HG02973 (cell line): Measurements from ENCODE around the gene RNF4.
"Not testable (repeated sequence)": the region's sequence is repeated elsewhere in the genome, so short reads cannot be mapped to it uniquely, and the experiment has no call there.

ENCODE experiments used
- ATAC-seq: cut with Tn5 transposase; IDR thresholded peaks from one replicate; pipeline ENCODE4 v1.9.1; 2021; ENCODE audit warnings: moderate library complexity; ENCODE audit not compliant: unreplicated experiment

RNF4 gene

GRCh38 chr4:2485956-2486355 is 17.1 kb downstream of the RNF4 start:
- ATAC-seq = no peak

GRCh38 chr4:2486981-2487380 is 18.1 kb downstream of the RNF4 start:
- no peak for ATAC-seq

DNA sequence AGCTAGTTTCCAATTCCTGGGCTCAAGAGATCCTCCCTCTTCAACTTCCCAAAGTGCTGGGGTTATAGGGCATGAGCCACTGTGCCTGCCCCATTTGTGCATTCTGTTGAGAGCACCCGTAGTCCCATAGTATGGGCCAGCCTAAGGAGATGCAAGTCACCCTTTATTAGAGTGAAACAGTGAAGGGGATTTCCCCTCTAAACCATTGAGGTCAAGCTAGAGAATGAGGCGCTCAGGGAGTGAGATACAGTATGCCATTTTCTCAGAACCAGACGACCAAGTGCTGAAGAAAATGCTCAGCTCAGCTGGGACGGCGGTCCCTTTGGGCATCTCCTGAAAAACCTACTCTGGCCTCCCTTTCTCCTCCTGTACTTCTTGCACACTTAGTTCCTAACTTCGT is 18.7 kb downstream of the RNF4 start:
- ATAC-seq = peak; percentile 49

- ATAC-seq = no peak
Observed at GRCh38 chr4:2489081-2489805, 20.3 kb downstream of the RNF4 start.

- ATAC-seq = no peak
Observed at GRCh38 chr4:2489841-2490552, 21.1 kb downstream of the RNF4 start.

- ATAC-seq = no peak
Observed at GRCh38 chr4:2492970-2493369, 24.1 kb downstream of the RNF4 start.

- ATAC-seq = no peak
Observed at GRCh38 chr4:2494992-2495391, 26.1 kb downstream of the RNF4 start.

GRCh38 chr4:2497324-2497723 is 28.4 kb downstream of the RNF4 start:
- ATAC-seq = no peak

GRCh38 chr4:2497931-2498330 is 29.0 kb downstream of the RNF4 start:
- ATAC-seq = peak; percentile 94

DNA sequence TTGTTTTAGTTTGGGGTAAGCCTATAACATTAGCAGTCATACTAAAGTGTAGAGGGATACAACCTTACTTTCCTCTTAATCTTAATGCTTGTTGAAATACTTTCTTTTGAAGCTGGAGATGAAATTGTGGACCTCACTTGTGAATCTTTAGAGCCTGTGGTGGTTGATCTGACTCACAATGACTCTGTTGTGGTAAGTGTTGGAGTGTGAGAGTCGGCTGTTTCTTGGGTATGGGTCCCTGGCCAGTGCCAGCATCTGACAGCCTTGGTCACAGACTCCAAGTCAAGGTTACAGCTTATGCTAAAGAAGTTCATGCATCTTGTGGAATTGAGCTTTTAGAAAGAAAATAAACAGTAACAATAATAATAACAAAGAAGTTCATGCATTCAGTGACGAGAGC is 31.6 kb downstream of the RNF4 start:
- no peak for ATAC-seq

DNA sequence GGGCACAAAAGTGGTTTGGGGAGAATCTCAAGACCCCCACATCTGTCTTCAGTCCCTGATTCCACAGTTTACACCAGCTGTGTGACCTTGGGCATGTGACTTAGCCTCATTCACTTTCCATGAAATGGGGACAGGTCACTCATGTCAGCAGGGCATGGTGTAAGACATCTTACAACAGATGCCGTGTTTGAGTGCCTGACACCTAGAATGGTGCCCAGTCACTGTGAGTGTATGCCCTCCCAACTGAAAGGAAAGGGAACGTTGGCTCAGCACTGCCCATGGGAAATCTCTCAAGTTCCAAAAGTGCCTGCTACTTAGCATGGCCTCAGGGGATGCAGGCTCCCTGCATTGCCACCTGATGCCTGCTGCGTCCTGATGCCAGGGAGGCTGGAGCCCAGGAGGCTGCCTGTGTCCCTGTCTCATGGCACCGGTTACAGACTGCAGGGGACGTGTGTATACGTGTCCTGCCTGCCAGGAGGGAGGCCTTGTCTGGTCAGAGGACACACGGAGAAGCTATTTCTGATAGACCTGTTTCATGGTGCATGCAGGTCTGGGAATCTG is 32.2 kb downstream of the RNF4 start:
- ATAC-seq = no peak

DNA sequence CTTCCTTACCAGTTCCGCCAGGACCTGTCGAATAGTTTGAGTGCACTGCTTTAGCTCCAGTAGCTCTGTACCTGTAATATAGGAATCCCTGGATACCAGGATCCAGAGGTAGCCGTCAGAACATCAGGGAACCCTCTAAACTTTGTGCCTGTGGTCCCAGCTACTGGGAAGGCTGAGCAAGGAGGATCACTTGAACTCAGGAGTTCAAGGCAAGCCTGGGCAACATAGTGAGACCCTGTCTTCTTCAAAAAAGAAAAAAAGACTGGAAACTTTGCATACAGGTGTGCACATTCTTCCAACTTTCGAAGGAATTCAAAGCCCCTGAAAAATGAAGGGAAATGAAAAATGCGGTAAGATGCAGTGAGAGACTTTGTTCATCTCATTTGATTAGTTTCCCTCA is 34.9 kb downstream of the RNF4 start:
- ATAC-seq = no peak

GRCh38 chr4:2507259-2507658 is 38.4 kb downstream of the RNF4 start:
- no peak for ATAC-seq

DNA sequence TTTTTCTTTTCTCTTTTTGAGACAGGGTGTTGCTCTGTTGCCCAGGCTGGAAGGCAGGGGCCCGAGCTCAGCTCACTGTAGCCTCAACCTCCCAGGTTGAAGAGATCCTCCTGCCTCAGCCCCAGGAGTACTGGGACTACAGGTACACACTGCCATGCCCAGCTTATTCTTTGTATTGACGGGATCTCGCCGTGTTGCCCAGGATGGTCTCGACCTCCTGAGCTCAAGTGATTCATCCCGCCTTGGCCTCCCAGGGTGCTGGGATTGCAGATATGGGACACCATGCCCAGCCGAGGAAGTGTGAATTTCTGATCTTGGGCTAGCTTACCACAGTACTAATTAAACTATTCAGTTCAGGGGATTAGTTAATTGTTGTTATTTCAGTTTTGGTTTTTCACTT is 38.9 kb downstream of the RNF4 start:
- ATAC-seq = no peak

- no peak for ATAC-seq
Observed at GRCh38 chr4:2510351-2511259, 41.7 kb downstream of the RNF4 start.

DNA sequence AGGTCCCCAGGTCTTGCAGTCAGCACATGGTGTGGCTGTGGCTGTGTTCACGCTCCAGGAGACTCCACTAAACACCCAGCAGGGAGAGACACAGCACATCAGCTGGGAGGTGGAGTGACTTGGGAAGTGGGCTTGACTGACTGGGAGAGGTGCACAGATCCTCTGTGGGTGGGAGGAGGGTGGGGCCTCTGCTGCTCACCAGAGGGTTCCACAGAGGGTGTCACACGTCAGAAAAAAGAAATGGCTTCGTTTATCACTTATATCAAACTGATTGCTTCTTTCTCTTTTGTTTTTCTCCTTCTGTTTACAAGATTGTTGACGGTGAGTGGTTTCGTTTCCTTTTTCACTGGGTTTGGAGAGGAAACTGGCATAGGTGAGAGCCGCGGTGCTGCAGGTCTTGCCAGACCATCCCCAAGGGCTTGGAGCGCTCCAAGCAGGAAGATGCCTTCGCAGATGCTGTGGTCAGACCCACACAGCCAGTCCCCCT is 42.8 kb downstream of the RNF4 start:
- peak; percentile 44 for ATAC-seq

DNA sequence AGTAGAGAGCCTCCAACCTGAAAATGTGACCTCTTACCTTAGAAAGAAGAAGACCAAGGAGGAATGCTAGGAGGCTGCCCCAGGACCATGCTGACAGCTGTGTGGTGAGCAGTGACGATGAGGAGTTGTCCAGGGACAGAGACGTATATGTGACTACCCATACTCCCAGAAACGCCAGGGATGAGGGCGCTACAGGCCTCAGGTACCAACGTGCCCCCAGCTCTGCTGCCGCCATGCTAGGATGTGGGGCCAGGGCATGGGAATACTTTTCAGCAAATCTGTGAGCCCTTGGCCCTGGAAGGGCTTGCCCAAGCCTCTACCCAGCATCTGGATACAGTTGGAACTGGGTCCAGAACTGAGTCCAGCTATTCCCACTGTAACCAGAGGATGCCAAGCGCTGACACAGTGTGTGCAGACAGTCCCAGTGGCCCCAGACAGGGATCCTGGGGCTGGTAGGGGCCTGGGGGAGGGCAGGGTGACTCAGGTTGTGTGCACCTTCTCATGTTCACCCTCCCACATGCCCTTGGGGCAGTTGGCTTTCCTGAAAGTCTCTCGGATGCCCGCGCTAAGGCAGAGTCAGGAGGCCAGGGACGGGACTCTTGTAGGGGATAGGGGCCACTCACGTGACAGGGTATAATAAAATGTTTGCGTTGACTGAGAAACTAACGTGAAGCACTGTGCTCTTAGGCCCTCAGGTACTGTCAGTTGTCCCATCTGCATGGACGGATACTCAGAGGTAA is 43.7 kb downstream of the RNF4 start:
- no peak for ATAC-seq

DNA sequence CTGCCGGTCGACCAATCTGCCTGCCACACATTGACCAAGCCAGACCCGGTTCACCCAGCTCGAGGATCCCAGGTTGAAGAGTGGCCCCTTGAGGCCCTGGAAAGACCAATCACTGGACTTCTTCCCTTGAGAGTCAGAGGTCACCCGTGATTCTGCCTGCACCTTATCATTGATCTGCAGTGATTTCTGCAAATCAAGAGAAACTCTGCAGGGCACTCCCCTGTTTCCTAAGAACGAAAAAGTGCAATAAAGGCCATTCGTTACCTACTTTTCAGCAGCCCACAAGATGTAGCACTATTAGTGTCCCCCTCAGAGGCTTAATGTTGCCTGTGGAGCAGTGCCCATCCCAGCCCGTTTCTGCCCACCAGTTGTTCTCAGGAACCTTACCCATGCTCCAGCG is 45.3 kb downstream of the RNF4 start:
- ATAC-seq = not testable (repeated sequence)

DNA sequence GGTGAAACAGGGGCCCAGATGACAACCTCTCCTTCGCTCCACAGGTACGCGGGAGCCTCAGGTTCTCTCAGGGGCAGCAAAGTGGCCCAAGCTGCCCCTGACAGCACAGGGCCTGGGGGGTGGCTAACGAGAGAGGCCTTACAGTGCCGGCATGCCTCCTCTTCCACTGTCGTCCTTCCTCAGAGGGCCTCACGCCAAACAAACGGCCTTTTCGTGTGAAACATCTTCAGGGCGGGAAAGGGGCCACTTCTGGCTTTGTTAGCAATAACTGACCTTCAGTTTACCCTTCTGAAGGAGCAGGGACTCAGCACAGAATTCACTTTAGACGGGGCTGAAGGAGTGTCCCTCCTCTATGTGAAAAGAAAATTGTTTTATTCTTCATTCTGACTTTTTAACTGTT is 46.0 kb downstream of the RNF4 start:
- not testable (repeated sequence) for ATAC-seq

GRCh38 chr4:2515830-2516550 is 47.1 kb downstream of the RNF4 start:
- no peak for ATAC-seq
